HG02623 (cell line): ENCODE data around the gene CTNS.
"Not testable (repeated sequence)": the region's sequence is repeated elsewhere in the genome, so short reads cannot be mapped to it uniquely, and the experiment has no call there.

Experiments used
- ATAC-seq: cut with Tn5 transposase; IDR thresholded peaks from one replicate; pipeline ENCODE4 v1.9.1; 2021; ENCODE audit warnings: moderate library complexity; ENCODE audit not compliant: unreplicated experiment

Gene CTNS

GRCh38 chr17:3681565-3681964, 45.0 kb downstream of the CTNS start:
- ATAC-seq = no peak

GRCh38 chr17:3682033-3682432, 45.5 kb downstream of the CTNS start:
- ATAC-seq = no peak

- peak; percentile 53 for ATAC-seq
Measured at GRCh38 chr17:3683054-3683511, 46.5 kb downstream of the CTNS start.

GRCh38 chr17:3685174-3685573, 48.6 kb downstream of the CTNS start:
- no peak for ATAC-seq

GRCh38 chr17:3688027-3688553, 51.5 kb downstream of the CTNS start:
- ATAC-seq = no peak

- ATAC-seq = no peak
Measured at GRCh38 chr17:3688852-3689261, 52.3 kb downstream of the CTNS start.

GRCh38 chr17:3689262-3690093, 52.9 kb downstream of the CTNS start:
- ATAC-seq = no peak

GRCh38 chr17:3690094-3690715, 53.6 kb downstream of the CTNS start:
- no peak for ATAC-seq

- ATAC-seq = no peak
Measured at GRCh38 chr17:3691617-3692067, 55.1 kb downstream of the CTNS start.

- ATAC-seq = no peak
Measured at GRCh38 chr17:3692346-3692745, 55.8 kb downstream of the CTNS start.

GRCh38 chr17:3693141-3693540, 56.6 kb downstream of the CTNS start:
- no peak for ATAC-seq

- no peak for ATAC-seq
Measured at GRCh38 chr17:3693829-3694231, 57.3 kb downstream of the CTNS start.

- no peak for ATAC-seq
Measured at GRCh38 chr17:3695129-3695722, 58.7 kb downstream of the CTNS start.

GRCh38 chr17:3695723-3696411, 59.3 kb downstream of the CTNS start, which contains the start of gene P2RX5:
Gene P2RX5 (minus strand): TSS chr17:3696155. CDS start chr17:3696005, 150 bp downstream.
- ATAC-seq = no peak

- ATAC-seq = no peak
Measured at GRCh38 chr17:3697103-3697476, 60.5 kb downstream of the CTNS start.

GRCh38 chr17:3698139-3698538, 61.6 kb downstream of the CTNS start:
- ATAC-seq = no peak

GRCh38 chr17:3699951-3700350, 63.4 kb downstream of the CTNS start:
- ATAC-seq = no peak

GRCh38 chr17:3702041-3702539, 65.5 kb downstream of the CTNS start:
- ATAC-seq = not testable (repeated sequence)

- ATAC-seq = no peak
Measured at GRCh38 chr17:3704931-3705717, 68.6 kb downstream of the CTNS start.

- ATAC-seq = not testable (repeated sequence)
Measured at GRCh38 chr17:3705718-3705984, 69.1 kb downstream of the CTNS start.
